22Rv1 (cell line): ENCODE results near the gene CXorf38.
"Not testable (repeated sequence)": the region's sequence is repeated elsewhere in the genome, so short reads cannot be mapped to it uniquely, and the experiment has no call there.

ENCODE experiments used
- H3K27ac ChIP-seq: fragments of 450-650 bp; 2 replicates; pipeline ENCODE4 v1.5.1; 2017
- ZFX ChIP-seq: fragments of 450-650 bp; IDR thresholded peaks from 2 replicates; pipeline ENCODE4 v1.6.1; 2017; ENCODE audit warnings: antibody characterized with exemption, borderline replicate concordance
- TF ChIP-seq, protein P1 (sequence below): fragments of 450-650 bp; IDR thresholded peaks from 2 replicates; pipeline ENCODE4 v1.5.1; 2017; ENCODE audit warnings: mild to moderate bottlenecking

Gene CXorf38

DNA sequence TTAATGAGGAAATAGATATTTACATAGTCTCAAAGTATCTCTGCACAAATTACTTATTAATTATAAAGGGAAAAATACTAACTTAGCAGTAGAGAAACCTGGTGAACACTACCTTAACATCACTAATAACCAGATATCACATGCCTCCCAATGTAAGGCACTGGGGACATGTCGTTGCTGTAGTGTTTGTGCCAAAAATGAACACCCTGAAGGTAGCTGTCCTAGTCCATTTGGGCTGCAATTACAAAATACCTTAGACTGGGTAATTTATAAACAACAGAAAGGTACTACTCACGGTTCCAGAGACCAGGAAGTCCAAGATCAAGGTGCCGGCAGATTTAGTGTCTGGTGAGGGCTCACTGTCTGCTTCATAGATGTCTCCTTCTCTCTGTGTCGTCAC is 34.9 kb downstream of the CXorf38 start:
- no peak overlapping the region for H3K27ac ChIP-seq
- TF ChIP-seq, protein P1, sequence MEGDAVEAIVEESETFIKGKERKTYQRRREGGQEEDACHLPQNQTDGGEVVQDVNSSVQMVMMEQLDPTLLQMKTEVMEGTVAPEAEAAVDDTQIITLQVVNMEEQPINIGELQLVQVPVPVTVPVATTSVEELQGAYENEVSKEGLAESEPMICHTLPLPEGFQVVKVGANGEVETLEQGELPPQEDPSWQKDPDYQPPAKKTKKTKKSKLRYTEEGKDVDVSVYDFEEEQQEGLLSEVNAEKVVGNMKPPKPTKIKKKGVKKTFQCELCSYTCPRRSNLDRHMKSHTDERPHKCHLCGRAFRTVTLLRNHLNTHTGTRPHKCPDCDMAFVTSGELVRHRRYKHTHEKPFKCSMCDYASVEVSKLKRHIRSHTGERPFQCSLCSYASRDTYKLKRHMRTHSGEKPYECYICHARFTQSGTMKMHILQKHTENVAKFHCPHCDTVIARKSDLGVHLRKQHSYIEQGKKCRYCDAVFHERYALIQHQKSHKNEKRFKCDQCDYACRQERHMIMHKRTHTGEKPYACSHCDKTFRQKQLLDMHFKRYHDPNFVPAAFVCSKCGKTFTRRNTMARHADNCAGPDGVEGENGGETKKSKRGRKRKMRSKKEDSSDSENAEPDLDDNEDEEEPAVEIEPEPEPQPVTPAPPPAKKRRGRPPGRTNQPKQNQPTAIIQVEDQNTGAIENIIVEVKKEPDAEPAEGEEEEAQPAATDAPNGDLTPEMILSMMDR, result no peak
- no peak for TF ChIP-seq ZFX

DNA sequence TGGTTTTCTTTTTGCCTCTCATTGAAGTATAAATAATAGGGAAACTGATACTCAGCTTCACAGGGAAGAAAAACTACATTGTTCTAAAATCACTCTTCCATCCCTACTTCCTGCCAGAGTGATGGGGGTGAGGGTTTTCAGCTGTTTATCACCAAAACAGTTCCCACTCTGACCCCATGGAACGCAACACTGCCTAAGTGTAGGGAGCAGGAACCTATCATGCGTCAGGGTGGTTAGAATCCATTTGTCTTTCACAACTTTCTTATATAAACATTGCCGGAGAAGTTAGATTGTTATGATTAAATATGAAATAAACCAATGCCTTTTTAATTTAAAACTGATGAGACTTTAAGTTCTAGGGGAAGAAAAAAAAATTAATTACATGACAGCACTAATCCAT is 40.0 kb downstream of the CXorf38 start:
- no peak overlapping the region for H3K27ac ChIP-seq
- TF ChIP-seq, protein P1, result no peak
- no peak for TF ChIP-seq ZFX

DNA sequence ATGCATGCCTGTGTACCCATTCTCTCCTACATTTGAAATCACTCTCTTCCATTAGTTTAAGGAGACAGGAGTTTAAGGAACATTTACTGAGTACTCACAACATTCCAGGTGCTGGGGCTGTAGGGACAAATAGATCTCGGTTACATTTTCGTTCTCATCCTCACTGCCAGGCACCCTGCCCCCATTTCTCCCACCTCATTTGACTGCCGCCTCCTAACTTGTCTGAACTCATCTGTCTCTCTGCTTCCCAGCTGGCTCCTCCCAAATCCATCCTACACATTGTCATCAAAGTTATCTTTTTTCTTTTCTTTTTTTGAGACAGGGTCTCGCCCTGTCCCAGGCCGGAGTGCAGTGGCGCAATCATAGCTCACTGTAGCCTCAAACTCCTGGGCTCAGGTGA is 43.9 kb downstream of the CXorf38 start:
- no peak overlapping the region for H3K27ac ChIP-seq
- TF ChIP-seq ZFX, result no peak
- TF ChIP-seq, protein P1, result no peak

DNA sequence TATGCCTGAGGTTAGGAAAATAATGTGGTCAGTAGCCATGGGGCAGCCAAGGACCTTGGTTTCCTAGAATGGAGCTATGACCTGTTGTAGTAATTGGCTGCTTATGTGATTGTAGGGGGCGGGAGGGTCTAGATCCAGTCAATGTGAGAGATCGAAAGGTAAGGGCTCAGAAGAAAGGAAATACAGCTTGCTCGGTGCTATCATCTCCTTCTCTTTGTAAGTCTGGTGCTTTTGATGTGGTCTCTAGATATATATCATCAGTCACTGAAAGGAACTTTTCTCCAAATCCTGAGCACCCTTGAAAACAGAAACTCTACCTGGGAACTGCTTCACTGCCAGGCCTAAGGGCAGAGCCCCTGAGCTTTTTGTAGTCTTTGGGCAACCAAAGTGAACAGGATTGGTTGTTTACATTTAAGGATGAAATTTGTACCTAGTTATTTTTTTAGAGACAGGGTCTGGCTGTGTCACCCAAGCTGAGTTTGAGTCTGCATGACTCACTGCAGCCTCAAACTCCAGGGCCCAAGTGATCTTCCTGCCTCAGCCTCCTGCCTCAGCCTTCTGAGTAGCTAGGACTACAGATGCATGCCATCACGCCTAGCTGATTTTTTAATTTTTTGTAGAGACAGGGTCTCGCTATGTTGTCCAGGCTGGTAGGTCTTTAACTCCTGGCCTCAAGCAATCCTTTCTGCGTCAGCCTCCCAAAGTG is 57.6 kb downstream of the CXorf38 start:
- not testable (repeated sequence) for H3K27ac ChIP-seq

DNA sequence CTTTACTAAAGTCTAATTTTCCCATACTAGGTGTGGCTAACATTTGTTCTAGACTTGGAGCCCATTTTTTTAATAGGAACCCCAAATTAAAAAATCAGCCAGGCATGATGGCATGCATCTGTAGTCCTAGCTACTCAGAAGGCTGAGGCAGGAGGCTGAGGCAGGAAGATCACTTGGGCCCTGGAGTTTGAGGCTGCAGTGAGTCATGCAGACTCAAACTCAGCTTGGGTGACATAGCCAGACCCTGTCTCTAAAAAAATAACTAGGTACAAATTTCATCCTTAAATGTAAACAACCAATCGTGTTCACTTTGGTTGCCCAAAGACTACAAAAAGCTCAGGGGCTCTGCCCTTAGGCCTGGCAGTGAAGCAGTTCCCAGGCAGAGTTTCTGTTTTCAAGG is 59.7 kb downstream of the CXorf38 start:
- not testable (repeated sequence) for H3K27ac ChIP-seq

DNA sequence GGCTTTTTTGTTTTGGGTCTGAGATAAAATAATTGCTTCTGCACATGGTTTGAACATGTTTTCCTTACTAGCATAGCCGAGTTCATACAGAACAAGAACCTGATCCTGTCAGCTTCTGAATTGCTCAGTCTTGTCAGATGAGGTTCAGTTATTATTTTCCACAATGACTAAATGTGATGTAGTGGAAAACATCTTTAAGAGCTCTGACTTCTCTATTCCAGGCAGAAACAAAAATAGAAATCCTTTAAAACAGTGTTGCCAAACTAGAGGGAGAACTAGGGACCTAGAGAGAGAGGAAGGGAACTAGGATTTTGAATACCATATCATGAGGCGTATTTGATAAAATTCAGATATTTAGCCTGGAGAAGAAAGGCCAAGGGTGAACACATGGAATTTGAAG is 64.5 kb downstream of the CXorf38 start:
- H3K27ac ChIP-seq, result no peak overlapping the region
- no peak for TF ChIP-seq ZFX
- TF ChIP-seq, protein P1, result no peak

DNA sequence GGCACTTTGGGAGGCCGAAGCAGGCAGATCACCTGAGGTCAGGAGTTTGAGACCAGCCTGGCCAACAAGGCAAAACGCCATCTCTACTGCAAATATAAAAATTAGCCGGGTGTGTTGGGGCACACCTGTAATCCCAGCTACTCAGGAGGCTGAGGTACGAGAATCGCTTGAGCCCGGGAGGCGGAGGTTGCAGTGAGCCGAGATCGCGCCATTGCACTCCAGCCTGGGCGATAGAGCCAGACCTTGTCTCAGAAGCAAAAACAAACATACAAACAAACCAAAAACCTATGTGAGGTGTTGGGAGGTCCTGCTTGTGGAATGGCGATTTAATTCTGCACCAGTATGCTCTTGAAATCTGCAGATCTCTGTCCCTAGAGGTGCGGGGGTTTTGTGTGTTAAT is 65.2 kb downstream of the CXorf38 start:
- H3K27ac ChIP-seq, result not testable (repeated sequence)

DNA sequence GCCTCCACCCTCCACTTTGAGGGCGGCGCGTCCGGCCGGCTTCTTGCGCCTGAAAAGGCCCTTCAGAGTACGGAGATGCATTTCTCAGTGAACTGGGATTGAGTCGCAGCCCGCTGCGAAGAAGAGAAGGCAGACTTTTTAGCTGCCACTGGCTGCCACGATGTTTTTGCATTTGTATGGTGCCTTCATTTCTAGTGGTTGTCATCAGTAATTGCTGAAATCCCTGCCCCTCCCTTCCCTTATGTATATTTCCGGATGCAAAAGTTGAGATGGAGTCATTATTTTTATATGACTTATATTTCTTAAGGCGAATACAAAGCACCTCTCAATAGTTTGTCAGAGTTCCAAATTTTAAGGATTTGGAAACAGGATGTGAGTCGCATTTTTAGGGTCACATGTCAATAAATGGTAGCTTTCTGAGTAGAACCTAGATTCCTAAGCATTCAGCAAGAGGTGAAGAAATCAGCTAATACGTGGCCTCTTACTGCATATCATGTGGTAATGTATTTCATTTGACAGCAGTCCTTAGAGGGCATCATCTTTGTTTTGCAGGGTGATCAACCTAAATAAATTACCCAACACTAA is 65.9 kb downstream of the CXorf38 start:
- H3K27ac ChIP-seq, result peak overlapping the region; percentile 32; the same call in 1 of the 2 replicates
- TF ChIP-seq ZFX, result no peak
- TF ChIP-seq, protein P1, result no peak
